HCEC 1CT (cell line): Measurements from ENCODE around the gene CUEDC2.

Source experiments
- DNase-seq: peaks from one replicate; pipeline ENCODE4 v3.0.0-alpha.2; 2017

Gene CUEDC2

GRCh38 chr10:102432162-102432950 lies at the start of gene CUEDC2:
Gene CUEDC2 (minus strand): TSS chr10:102432574. CDS start chr10:102425188, 7,386 bp downstream.
- DNase-seq = peak; percentile 95

- DNase-seq = no peak
Measured at GRCh38 chr10:102480396-102480795, 48.0 kb upstream of the CUEDC2 start.

- no peak for DNase-seq
Measured at GRCh38 chr10:102479651-102480050, 47.3 kb upstream of the CUEDC2 start.

GRCh38 chr10:102476466-102477141 lies 44.2 kb upstream of the CUEDC2 start:
- no peak for DNase-seq

- no peak for DNase-seq
Measured at GRCh38 chr10:102475451-102476040, 43.2 kb upstream of the CUEDC2 start.

GRCh38 chr10:102473445-102474331 lies 41.3 kb upstream of the CUEDC2 start:
- DNase-seq = no peak

- no peak for DNase-seq
Measured at GRCh38 chr10:102470579-102471546, 38.5 kb upstream of the CUEDC2 start.

GRCh38 chr10:102468683-102469082 lies 36.3 kb upstream of the CUEDC2 start:
- DNase-seq = peak; percentile 34

GRCh38 chr10:102467971-102468438 lies 35.6 kb upstream of the CUEDC2 start:
- DNase-seq = no peak

- no peak for DNase-seq
Measured at GRCh38 chr10:102467318-102467717, 34.9 kb upstream of the CUEDC2 start.

- no peak for DNase-seq
Measured at GRCh38 chr10:102465466-102465865, 33.1 kb upstream of the CUEDC2 start.

GRCh38 chr10:102463983-102464382 lies 31.6 kb upstream of the CUEDC2 start:
- DNase-seq = no peak

GRCh38 chr10:102462512-102463054 lies 30.2 kb upstream of the CUEDC2 start:
- no peak for DNase-seq

GRCh38 chr10:102461187-102462054 lies 29.0 kb upstream of the CUEDC2 start:
- peak; percentile 72 for DNase-seq

GRCh38 chr10:102460836-102461186 lies 28.4 kb upstream of the CUEDC2 start:
- DNase-seq = no peak

GRCh38 chr10:102458656-102459055 lies 26.3 kb upstream of the CUEDC2 start:
- DNase-seq = no peak

- no peak for DNase-seq
Measured at GRCh38 chr10:102457591-102458150, 25.3 kb upstream of the CUEDC2 start.

GRCh38 chr10:102455893-102456471 lies 23.6 kb upstream of the CUEDC2 start:
- DNase-seq = peak; percentile 90
